Measurements from ENCODE around the gene DMRT2. TPM values are rescaled to one million over a fixed set of nuclear protein-coding genes. Genes with fewer than 3 reads are reported as not detected.

Gene DMRT2
- total RNA-seq, 1 donor from 2014 or later = not detected

DNA sequence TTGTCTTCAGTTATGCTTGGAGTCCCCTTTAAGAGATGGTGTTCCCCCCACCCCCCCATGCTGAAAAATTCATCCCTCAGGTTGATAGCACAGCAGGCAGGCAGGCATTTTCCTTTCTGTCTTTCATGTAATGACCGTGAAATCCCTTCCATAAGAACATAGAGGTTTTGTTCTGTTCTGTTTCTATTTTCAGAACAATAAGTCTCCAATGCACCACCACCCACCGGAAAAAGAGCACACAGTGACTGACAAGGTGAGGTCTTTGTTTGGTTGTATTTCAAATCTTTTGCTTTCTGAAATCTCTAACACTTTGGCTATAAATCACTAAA is 52.4 kb downstream of the DMRT2 start:
- Histone ChIP-seq H3K27ac (no peak overlapping the region), H3K4me2 (no peak overlapping the region), H3K36me3 (no peaks in the 10 kb centered on the region), H3F3A (ENCODE audit: low read depth) (no peaks in the 10 kb centered on the region), H4K20me1 (ENCODE audit: low read depth) (no peaks in the 10 kb centered on the region), H3K9ac (no peak overlapping the region), H3K4me3 (no peak overlapping the region), H3K4me1 (no peaks in the 10 kb centered on the region), H3K27me3 (no peaks in the 10 kb centered on the region), H3K79me2 (ENCODE audit: low read depth) (no peaks in the 10 kb centered on the region), H3K9me3 (ENCODE audit: low read depth) (peaks cover 10% of the 10 kb centered on the region), H2AFZ (replicated peaks) (no peak overlapping the region)
- TF ChIP-seq, protein P1, sequence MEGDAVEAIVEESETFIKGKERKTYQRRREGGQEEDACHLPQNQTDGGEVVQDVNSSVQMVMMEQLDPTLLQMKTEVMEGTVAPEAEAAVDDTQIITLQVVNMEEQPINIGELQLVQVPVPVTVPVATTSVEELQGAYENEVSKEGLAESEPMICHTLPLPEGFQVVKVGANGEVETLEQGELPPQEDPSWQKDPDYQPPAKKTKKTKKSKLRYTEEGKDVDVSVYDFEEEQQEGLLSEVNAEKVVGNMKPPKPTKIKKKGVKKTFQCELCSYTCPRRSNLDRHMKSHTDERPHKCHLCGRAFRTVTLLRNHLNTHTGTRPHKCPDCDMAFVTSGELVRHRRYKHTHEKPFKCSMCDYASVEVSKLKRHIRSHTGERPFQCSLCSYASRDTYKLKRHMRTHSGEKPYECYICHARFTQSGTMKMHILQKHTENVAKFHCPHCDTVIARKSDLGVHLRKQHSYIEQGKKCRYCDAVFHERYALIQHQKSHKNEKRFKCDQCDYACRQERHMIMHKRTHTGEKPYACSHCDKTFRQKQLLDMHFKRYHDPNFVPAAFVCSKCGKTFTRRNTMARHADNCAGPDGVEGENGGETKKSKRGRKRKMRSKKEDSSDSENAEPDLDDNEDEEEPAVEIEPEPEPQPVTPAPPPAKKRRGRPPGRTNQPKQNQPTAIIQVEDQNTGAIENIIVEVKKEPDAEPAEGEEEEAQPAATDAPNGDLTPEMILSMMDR (IDR thresholded peaks at IDR 0.05) = no peak
- no peak for TF ChIP-seq EZH2phosphoT487 (IDR thresholded peaks at IDR 0.05)
- no peak for TF ChIP-seq EZH2 (IDR thresholded peaks at IDR 0.05)
- H3K9me3 Mint-ChIP-seq = peaks cover 10% of the 10 kb centered on the region
- no peaks in the 10 kb centered on the region for H3K36me3 Mint-ChIP-seq
- no peaks in the 10 kb centered on the region for H3K27me3 Mint-ChIP-seq (ENCODE audit: insufficient read depth, low read depth)
- DNase-seq (ENCODE audit: low spot score) = no peak
- H3K4me1 Mint-ChIP-seq = peaks cover 12% of the 10 kb centered on the region
- H3K4me3 Mint-ChIP-seq = no peak overlapping the region
- no peak overlapping the region for H3K27ac Mint-ChIP-seq

Small RNA genes lying within 50 kb of the gene (small RNA-seq; reads per million reads assigned to genes)
- gene RNU6-1073P = not detected

Other genes with a start within 250 kb of the DMRT2 start
- gene DMRT1, start 208.7 kb upstream of the DMRT2 start, total RNA-seq (ENCODE audit: low replicate concordance) = 0.09 TPM in 1 of 2 replicates, not detected in the other
- 0.41 and 0.90 TPM in 2 replicates for gene DMRT3, start 73.7 kb upstream of the DMRT2 start, total RNA-seq (ENCODE audit: low replicate concordance)